DMS53 treated with DMSO at 0.1 percent for 48 hours (cell line): ENCODE results near the gene KRT73.

Experiments used
- DNase-seq: peaks from one replicate; lab custom pipeline; 2025; ENCODE audit not compliant: unreplicated experiment; lab: John Stamatoyannopoulos, UW

KRT73 gene

DNA sequence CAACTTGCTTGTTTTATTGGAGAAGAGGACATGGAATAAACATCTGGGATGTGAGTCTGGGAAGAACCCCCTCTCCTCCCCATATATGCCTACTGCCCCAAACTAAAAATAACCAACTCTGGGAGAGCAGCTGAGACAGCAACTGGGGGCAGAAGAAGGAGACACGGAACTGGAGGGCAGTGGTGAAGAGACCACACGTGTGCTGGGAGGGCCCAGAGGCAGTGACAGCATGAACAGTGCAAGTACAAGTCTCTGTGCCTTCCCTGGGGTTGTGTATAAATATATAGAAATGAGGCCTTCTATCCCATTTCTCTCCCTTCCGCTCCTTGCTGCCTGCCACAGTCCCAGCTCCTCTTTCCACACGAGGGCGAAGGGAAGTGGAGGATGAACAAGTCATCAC lies 4.0 kb upstream of the KRT73 start:
- DNase-seq: no peak

- DNase-seq: no peak
These were observed 507 bp upstream of the KRT73 start for GRCh38 chr12:52618866-52619265.

GRCh38 chr12:52617403-52617785 lies 965 bp downstream of the KRT73 start:
- no peak for DNase-seq

- DNase-seq: no peak
These were observed 1.5 kb downstream of the KRT73 start for GRCh38 chr12:52616680-52617402.

- DNase-seq: no peak
These were observed 2.4 kb downstream of the KRT73 start for GRCh38 chr12:52615912-52616311.

- DNase-seq: no peak
These were observed 3.0 kb downstream of the KRT73 start for GRCh38 chr12:52615208-52615868.

DNA sequence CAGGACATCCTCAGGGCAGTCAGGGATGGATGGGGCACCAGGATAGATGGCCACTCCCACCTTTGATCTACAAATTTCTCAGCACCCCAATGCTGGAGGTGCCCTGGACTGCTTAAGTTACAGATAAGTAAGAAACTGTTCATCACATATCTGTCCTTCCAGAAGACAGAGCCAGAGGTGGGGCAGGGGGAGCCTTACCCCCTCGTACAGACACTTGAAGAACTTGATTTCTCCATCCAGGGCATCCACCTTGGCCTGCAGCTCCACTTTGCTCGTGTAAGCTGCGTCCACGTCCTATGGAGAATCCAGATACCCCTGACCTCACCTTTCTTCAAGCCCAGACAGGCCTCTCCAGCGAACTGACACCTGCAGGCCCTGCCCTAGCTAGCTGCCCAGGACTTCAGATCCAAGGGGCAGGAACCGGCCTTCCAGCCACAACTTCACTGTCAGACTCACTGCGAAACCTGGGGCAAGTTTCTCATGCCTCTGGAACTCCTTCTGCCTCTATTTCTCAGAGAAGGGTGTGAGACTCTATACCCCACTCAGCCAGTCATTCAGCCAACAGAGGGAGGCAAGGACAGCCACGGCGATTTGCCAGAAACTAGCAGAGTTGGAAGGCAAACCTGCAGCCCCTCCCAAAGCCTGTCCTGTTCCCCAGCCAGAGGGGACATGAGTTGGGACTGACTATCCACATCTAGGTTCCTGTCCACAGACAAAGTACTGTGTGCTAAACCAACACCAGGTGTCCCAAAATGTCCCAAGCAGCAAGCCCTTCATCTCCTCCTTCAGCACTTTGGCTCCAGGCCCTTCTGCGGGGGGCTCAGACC lies 3.8 kb downstream of the KRT73 start:
- DNase-seq: no peak

DNA sequence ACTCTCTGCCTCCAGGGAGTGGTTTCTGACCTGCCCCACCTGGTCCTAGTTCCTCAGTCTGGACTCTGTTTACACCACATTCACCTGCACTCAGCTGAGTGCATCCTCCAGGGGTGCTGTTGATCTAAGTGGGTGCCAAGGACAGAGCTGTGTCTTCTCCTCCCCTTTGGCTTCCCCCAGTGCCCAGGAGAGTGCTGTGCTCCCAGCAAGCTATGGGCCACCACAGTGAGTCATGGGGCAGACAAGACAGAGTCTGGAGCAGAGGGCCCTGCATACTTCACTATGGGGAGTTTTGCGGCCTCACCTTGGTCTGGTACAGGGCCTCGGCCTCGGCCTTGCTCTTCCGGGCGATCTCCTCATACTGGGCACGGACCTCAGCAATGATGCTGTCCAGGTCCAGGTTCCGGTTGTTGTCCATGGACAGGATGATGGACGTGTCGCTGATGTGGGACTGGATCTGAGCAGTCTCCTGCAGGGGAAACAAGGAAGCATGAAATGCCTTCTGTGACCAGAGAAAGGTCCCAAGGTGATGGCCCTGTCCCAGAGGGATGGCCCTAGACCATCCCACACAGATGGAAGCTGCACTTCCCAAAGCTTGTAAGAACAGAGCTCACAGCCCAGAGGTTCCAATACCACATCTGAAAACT lies 4.9 kb downstream of the KRT73 start:
- DNase-seq: no peak

GRCh38 chr12:52612431-52613383 lies 5.7 kb downstream of the KRT73 start:
- no peak for DNase-seq

- no peak for DNase-seq
These were observed 7.3 kb downstream of the KRT73 start for GRCh38 chr12:52611080-52611468.

- DNase-seq: no peak
These were observed 9.3 kb downstream of the KRT73 start for GRCh38 chr12:52608826-52609630.

- no peak for DNase-seq
These were observed 10.2 kb downstream of the KRT73 start for GRCh38 chr12:52608161-52608560.

GRCh38 chr12:52607314-52607713 lies 11.0 kb downstream of the KRT73 start:
- no peak for DNase-seq

DNA sequence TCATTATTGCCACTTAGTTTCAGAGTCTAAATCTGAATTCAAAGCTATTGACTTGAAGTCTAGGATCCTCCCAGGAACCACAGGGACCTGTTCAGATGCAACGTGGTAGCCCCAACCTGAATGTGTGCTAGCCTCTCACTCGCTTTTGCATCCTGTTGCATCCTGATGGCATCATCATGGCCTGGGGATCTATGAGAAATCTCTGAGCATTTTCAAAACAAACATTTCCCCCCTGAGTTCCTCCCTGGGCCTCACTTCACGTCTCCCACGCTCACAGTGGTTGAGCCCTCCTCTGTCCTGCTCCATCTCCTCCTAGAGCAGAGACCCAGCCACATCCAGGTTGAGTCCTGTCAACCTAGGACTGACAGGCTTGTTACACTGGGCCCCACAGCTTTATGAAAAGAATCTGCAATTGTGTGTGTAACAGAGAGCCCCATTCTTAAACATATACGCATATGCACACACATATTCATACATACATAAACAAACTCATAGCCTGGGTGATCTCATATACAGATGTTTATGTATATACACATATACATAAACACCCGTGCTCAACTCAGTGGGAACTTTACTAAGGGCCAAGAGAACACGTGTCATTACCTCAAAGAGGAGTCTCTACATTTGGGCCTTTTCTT lies 11.7 kb downstream of the KRT73 start:
- DNase-seq: no peak

GRCh38 chr12:52606096-52606495 lies 12.3 kb downstream of the KRT73 start:
- no peak for DNase-seq

- DNase-seq: no peak
These were observed 12.8 kb downstream of the KRT73 start for GRCh38 chr12:52605542-52605941.

GRCh38 chr12:52604859-52605258 lies 13.5 kb downstream of the KRT73 start:
- no peak for DNase-seq

DNA sequence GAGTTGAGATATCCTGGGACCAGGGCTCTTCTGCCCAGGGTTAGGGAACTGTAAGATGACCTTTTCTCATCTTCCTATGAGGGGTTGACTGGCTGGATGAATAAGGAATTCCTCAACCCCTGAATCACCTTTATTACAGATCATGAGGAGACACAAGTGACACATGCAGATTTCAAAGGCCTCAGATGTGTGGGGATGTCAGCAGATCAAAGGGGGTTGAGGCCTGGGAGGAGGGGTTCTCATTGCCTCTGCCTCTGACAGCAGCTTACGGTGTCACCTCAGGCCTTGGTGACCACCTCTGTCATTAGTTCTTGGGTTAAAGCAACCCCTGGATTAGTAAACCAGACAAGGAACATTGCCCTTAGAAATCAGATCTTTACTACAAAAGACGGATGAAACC lies 15.0 kb downstream of the KRT73 start:
- no peak for DNase-seq

DNA sequence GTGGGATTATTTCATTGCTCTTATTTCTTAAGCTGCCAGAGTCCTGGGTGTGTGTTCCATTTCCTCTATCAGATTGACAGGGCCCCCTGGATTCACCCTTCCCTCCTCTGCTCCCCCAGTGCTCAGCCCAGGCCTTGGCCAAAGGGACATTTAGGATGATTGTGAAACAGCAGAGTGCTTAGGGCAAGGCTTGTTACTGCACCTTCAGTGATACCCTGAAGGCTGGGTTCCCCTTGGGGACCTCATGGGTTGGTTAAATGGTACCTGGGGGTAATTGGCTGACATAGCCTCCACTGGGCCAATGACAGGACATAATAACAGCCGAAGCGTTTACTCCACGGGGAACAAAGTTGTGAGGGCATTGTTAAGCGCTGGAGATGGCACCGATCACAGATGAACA lies 15.8 kb downstream of the KRT73 start:
- no peak for DNase-seq
